ENCODE data around the gene C2orf92. TPM values are rescaled to one million over a fixed set of nuclear protein-coding genes. Genes with fewer than 3 reads are reported as not detected.

C2orf92 gene
- total RNA-seq, 1 donor from 2014 or later, result 20.0 TPM

DNA sequence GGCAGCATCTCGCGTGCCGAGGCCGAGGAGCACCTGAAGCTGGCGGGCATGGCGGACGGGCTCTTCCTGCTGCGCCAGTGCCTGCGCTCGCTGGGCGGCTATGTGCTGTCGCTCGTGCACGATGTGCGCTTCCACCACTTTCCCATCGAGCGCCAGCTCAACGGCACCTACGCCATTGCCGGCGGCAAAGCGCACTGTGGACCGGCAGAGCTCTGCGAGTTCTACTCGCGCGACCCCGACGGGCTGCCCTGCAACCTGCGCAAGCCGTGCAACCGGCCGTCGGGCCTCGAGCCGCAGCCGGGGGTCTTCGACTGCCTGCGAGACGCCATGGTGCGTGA, 54.5 kb downstream of the C2orf92 start:
- no peak overlapping the region for H3K4me3 Mint-ChIP-seq
- H3K36me3 Mint-ChIP-seq, result peaks cover 2% of the 10 kb centered on the region
- H3K4me1 Mint-ChIP-seq, result peaks cover 2% of the 10 kb centered on the region
- no peak overlapping the region for H3K27ac Mint-ChIP-seq
- no peak for DNase-seq (ENCODE audit: low spot score in 2 of 2, unreplicated experiment in 2 of 2)
- H3K9me3 Mint-ChIP-seq, result no peaks in the 10 kb centered on the region
- TF ChIP-seq, protein P1, sequence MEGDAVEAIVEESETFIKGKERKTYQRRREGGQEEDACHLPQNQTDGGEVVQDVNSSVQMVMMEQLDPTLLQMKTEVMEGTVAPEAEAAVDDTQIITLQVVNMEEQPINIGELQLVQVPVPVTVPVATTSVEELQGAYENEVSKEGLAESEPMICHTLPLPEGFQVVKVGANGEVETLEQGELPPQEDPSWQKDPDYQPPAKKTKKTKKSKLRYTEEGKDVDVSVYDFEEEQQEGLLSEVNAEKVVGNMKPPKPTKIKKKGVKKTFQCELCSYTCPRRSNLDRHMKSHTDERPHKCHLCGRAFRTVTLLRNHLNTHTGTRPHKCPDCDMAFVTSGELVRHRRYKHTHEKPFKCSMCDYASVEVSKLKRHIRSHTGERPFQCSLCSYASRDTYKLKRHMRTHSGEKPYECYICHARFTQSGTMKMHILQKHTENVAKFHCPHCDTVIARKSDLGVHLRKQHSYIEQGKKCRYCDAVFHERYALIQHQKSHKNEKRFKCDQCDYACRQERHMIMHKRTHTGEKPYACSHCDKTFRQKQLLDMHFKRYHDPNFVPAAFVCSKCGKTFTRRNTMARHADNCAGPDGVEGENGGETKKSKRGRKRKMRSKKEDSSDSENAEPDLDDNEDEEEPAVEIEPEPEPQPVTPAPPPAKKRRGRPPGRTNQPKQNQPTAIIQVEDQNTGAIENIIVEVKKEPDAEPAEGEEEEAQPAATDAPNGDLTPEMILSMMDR (IDR thresholded peaks at IDR 0.05; ENCODE audit: unreplicated experiment), result no peak
- H3K27me3 Mint-ChIP-seq (ENCODE audit: low read depth), result no peaks in the 10 kb centered on the region

DNA sequence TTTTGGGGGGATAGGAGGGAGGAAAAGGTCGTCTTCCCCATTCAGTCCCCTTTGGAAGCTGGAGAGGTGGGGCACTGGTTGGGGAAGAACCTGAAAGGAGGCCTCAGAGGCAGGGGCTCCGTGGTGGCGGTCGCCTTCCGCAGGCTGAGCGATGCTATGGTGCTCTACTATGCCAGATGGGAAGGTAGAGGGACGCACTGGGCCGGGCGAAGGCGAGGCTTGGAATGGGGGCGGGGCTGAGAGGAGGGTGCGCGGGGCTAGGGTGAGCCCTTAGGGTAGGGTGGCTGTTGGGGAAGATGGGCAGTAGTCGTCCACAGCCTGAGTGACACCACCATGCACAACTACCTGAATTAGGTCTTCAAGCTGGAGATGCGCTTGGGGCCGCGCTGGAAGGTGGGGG, 55.0 kb downstream of the C2orf92 start:
- H3K27me3 Mint-ChIP-seq (ENCODE audit: low read depth), result no peaks in the 10 kb centered on the region
- no peaks in the 10 kb centered on the region for H3K9me3 Mint-ChIP-seq
- DNase-seq (ENCODE audit: low spot score in 2 of 2, unreplicated experiment in 2 of 2), result no peak
- H3K36me3 Mint-ChIP-seq, result peaks cover 2% of the 10 kb centered on the region
- no peak overlapping the region for H3K27ac Mint-ChIP-seq
- H3K4me1 Mint-ChIP-seq, result peaks cover 2% of the 10 kb centered on the region
- no peak overlapping the region for H3K4me3 Mint-ChIP-seq
- TF ChIP-seq, protein P1 (IDR thresholded peaks at IDR 0.05; ENCODE audit: unreplicated experiment), result no peak

DNA sequence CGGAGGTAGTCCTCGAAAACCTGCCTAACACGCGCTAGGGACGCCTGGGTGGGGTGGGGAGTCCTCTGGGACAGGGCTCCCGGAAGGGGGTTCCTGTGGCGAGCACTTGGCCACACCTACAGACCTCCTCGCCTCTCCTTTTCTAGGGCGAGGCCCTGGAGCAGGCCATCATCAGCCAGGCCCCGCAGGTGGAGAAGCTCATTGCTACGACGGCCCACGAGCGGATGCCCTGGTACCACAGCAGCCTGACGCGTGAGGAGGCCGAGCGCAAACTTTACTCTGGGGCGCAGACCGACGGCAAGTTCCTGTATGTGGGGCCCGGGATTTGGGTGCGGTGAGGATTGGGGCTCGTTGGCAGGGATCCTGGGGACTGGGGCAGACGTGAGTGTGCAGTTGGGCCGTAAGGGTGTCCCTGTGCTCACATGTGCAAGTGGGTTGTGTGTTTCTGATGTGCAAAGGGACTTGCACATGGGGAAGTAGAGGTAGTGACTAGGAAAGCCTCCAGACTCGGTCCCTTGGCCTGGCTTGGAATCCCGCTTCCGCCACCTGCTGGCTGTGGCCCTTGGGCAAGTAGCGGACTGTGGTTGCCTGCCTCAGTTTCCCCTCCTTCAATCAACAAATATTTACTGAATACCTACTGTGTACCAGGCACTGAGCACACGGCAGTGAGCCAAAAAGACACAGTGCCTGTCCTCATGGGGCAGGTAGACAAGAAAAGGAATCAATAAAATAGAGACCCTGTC, 55.6 kb downstream of the C2orf92 start:
- no peak overlapping the region for H3K27ac Mint-ChIP-seq

DNA sequence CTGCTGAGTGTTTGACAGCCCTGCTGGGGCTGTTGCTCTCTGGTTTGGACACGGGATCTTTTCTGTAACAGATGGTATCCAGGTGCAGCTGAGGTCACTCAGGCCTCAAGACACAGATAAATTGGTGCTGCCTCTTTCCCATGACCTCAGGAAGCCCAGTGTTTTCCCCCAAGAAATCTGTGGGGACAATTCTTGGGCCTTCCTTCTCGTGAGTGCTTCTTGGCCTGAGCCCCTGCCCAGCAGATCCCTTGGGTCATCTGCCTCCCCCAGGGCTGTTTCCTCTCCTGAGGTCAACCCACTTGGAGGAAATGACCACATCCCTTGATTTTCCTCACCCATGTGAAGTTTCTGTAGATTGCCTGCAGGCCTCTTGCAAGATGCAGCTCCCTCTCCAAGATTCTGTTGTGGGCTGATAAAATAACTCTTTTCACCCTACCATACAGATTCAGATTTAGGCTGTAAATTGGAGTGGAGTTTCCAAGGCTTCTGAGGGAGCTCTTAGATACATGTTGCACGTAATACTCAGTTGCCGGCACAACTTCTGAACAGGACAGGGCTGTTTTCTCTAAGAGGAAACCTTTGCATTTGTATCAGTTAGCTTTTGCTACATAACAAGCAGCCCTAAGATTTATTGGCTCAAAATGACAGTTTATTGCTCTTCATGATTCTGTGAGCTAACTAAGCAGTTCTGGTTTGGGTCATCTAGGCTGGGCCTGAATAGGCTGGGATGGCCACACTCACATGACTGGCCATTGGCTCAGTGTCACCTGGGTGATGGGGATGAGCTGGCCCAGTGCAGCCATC, 57.0 kb downstream of the C2orf92 start:
- H3K36me3 Mint-ChIP-seq, result peaks cover 4% of the 10 kb centered on the region
- H3K27ac Mint-ChIP-seq, result no peak overlapping the region
- no peak overlapping the region for H3K4me3 Mint-ChIP-seq
- no peak for DNase-seq (ENCODE audit: low spot score in 2 of 2, unreplicated experiment in 2 of 2)
- peaks cover 2% of the 10 kb centered on the region for H3K4me1 Mint-ChIP-seq
- TF ChIP-seq, protein P1 (IDR thresholded peaks at IDR 0.05; ENCODE audit: unreplicated experiment), result no peak
- no peaks in the 10 kb centered on the region for H3K9me3 Mint-ChIP-seq
- H3K27me3 Mint-ChIP-seq (ENCODE audit: low read depth), result no peaks in the 10 kb centered on the region

More for the DNA sequence above, 55.6 kb downstream of the C2orf92 start:
- peaks cover 2% of the 10 kb centered on the region for H3K36me3 Mint-ChIP-seq
- H3K4me3 Mint-ChIP-seq, result no peak overlapping the region
- no peaks in the 10 kb centered on the region for H3K9me3 Mint-ChIP-seq
- no peak for DNase-seq (ENCODE audit: low spot score in 2 of 2, unreplicated experiment in 2 of 2)
- H3K27me3 Mint-ChIP-seq (ENCODE audit: low read depth), result no peaks in the 10 kb centered on the region
- peaks cover 2% of the 10 kb centered on the region for H3K4me1 Mint-ChIP-seq
- TF ChIP-seq, protein P1 (IDR thresholded peaks at IDR 0.05; ENCODE audit: unreplicated experiment), result no peak

DNA sequence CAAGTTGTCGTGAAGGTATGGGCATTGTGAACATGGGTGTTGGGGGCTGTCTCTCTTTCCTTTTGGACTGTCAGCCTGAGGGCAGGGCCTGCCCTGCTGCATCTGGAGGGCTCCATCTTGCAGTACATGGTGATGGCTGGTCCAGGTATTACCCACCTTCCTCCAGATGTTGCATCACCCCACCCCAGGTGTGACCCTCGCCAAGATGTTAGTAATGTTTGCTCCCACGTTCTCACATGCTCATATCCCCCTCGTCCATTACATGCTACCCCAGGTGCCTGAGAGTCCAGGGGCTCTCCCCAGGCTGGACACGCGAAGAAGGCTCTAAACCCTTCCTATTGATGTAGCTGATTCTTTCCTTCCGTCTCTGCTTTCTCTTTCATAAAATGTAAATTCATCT, 57.8 kb downstream of the C2orf92 start:
- no peak overlapping the region for H3K27ac Mint-ChIP-seq
- TF ChIP-seq, protein P1 (IDR thresholded peaks at IDR 0.05; ENCODE audit: unreplicated experiment), result no peak
- DNase-seq (ENCODE audit: low spot score in 2 of 2, unreplicated experiment in 2 of 2), result no peak

More for the DNA sequence above, 57.8 kb downstream of the C2orf92 start:
- Mint-ChIP-seq H3K36me3 (peaks cover 4% of the 10 kb centered on the region), H3K4me1 (peaks cover 2% of the 10 kb centered on the region), H3K27me3 (ENCODE audit: low read depth) (no peaks in the 10 kb centered on the region), H3K9me3 (no peaks in the 10 kb centered on the region), H3K4me3 (no peak overlapping the region)
